Measurements from ENCODE around the gene DMKN. TPM values are rescaled to one million over a fixed set of nuclear protein-coding genes. Genes with fewer than 3 reads are reported as not detected.

The DMKN gene
- total RNA-seq, 2 donors from 2014 or later, result 430 to 451 TPM

- TF ChIP-seq CTCF (conservative IDR thresholded peaks at IDR 0.05), result no peak
- WGBS, 2 experiments (ENCODE audit: insufficient coverage in 1 of 2, insufficient read length in 1 of 2), result 76 to 84% methylated on average over 3 to 7 of the region's 7 CpGs
- no peaks in the 10 kb centered on the region for H3K27me3 ChIP-seq (ENCODE audit: control insufficient read depth, insufficient read depth, low read length, poor library complexity, severe bottlenecking)
- peaks cover 23% of the 10 kb centered on the region for H3K36me3 ChIP-seq (ENCODE audit: control insufficient read depth, insufficient read depth, low read length)
- H3K4me3 ChIP-seq (ENCODE audit: low read length), result no peak overlapping the region
- no peak overlapping the region for H3K4me3 Mint-ChIP-seq
- H3K4me1 Mint-ChIP-seq, result peaks cover 26% of the 10 kb centered on the region
- H3K36me3 Mint-ChIP-seq (ENCODE audit: low read depth), result peaks cover 20% of the 10 kb centered on the region
- DNase-seq, result no peak
- H3K9me3 ChIP-seq (ENCODE audit: control insufficient read depth, low read length), result no peaks in the 10 kb centered on the region
- no peak overlapping the region for H3K9ac ChIP-seq (ENCODE audit: extremely low read depth, low read length, poor library complexity, severe bottlenecking)
- H3K27ac ChIP-seq (ENCODE audit: low read depth, low read length), result no peak overlapping the region
- peaks cover 5% of the 10 kb centered on the region for H3K27me3 Mint-ChIP-seq (ENCODE audit: insufficient read depth)
- peaks cover 11% of the 10 kb centered on the region for H3K4me1 ChIP-seq (ENCODE audit: control insufficient read depth, insufficient read depth, low read length)
- no peaks in the 10 kb centered on the region for H3K9me3 Mint-ChIP-seq
- H3K27ac Mint-ChIP-seq, result no peak overlapping the region
Measured at GRCh38 chr19:35511337-35511736, 2.1 kb downstream of the DMKN start.

- no peak overlapping the region for H3K27ac ChIP-seq (ENCODE audit: low read depth, low read length)
- H3K27me3 Mint-ChIP-seq (ENCODE audit: insufficient read depth), result peaks cover 5% of the 10 kb centered on the region
- peaks cover 28% of the 10 kb centered on the region for H3K36me3 Mint-ChIP-seq (ENCODE audit: low read depth)
- H3K9ac ChIP-seq (ENCODE audit: extremely low read depth, low read length, poor library complexity, severe bottlenecking), result no peak overlapping the region
- peak overlapping the region; percentile 100 for H3K4me3 ChIP-seq (ENCODE audit: low read length)
- no peak overlapping the region for H3K27ac Mint-ChIP-seq
- WGBS, 2 experiments (ENCODE audit: insufficient coverage in 1 of 2, insufficient read length in 1 of 2), result 33 to 44% methylated on average over 12 to 15 of the region's 15 CpGs
- H3K27me3 ChIP-seq (ENCODE audit: control insufficient read depth, insufficient read depth, low read length, poor library complexity, severe bottlenecking), result no peaks in the 10 kb centered on the region
- peaks cover 28% of the 10 kb centered on the region for H3K4me1 Mint-ChIP-seq
- H3K4me1 ChIP-seq (ENCODE audit: control insufficient read depth, insufficient read depth, low read length), result peaks cover 14% of the 10 kb centered on the region
- H3K9me3 Mint-ChIP-seq, result no peaks in the 10 kb centered on the region
- H3K36me3 ChIP-seq (ENCODE audit: control insufficient read depth, insufficient read depth, low read length), result peaks cover 30% of the 10 kb centered on the region
- no peaks in the 10 kb centered on the region for H3K9me3 ChIP-seq (ENCODE audit: control insufficient read depth, low read length)
- H3K4me3 Mint-ChIP-seq, result peak overlapping the region; percentile 99
- peak; percentile 7 for TF ChIP-seq CTCF (conservative IDR thresholded peaks at IDR 0.05)
- no peak for DNase-seq
Measured at GRCh38 chr19:35510626-35510964, 2.9 kb downstream of the DMKN start.

- Histone ChIP-seq H3K9ac (ENCODE audit: extremely low read depth, low read length, poor library complexity, severe bottlenecking) (peak overlapping the region; percentile 97), H3K36me3 (ENCODE audit: control insufficient read depth, insufficient read depth, low read length) (peaks cover 36% of the 10 kb centered on the region), H3K27ac (ENCODE audit: low read depth, low read length) (peak overlapping the region; percentile 51), H3K4me1 (ENCODE audit: control insufficient read depth, insufficient read depth, low read length) (peaks cover 16% of the 10 kb centered on the region), H3K27me3 (ENCODE audit: control insufficient read depth, insufficient read depth, low read length, poor library complexity, severe bottlenecking) (no peaks in the 10 kb centered on the region), H3K4me3 (ENCODE audit: low read length) (peak overlapping the region; percentile 100), H3K9me3 (ENCODE audit: control insufficient read depth, low read length) (no peaks in the 10 kb centered on the region)
- Mint-ChIP-seq H3K36me3 (ENCODE audit: low read depth) (peaks cover 33% of the 10 kb centered on the region), H3K27me3 (ENCODE audit: insufficient read depth) (peaks cover 5% of the 10 kb centered on the region), H3K4me3 (peak overlapping the region; percentile 99), H3K27ac (peak overlapping the region; percentile 99), H3K4me1 (peaks cover 28% of the 10 kb centered on the region), H3K9me3 (no peaks in the 10 kb centered on the region)
- peak; percentile 99 for DNase-seq
- peak; percentile 100 for TF ChIP-seq CTCF (conservative IDR thresholded peaks at IDR 0.05)
- WGBS, 2 experiments (ENCODE audit: insufficient coverage in 1 of 2, insufficient read length in 1 of 2), result 0 to 1% methylated on average over 15 to 39 of the region's 39 CpGs
Measured at GRCh38 chr19:35509861-35510625, 3.4 kb downstream of the DMKN start.

All from endodermal cell (in vitro differentiated cells).